HL-60 (cell line): Measurements from ENCODE around the gene GRPEL2.

ENCODE experiments used
- DNase-seq, 2 experiments: peaks; one replicate each; pipeline ENCODE4 v3.0.0-alpha.2; 2010 to 2020; ENCODE audit warnings: low read depth in 1 of 2, low spot score in 1 of 2
- H3K27ac ChIP-seq: fragments of 250-450 bp; sonication (Bioruptor Pico); replicated peaks from 2 replicates; pipeline ENCODE4 v1.5.1; 2020; ENCODE audit warnings: mild to moderate bottlenecking, moderate library complexity
- H3K27me3 ChIP-seq: fragments of 250-450 bp; sonication (Bioruptor Pico); 2 replicates; pipeline ENCODE4 v1.5.1; 2021; ENCODE audit warnings: mild to moderate bottlenecking, moderate library complexity; ENCODE audit not compliant: insufficient read depth, poor library complexity, severe bottlenecking
- H3K4me3 ChIP-seq: replicated peaks from 2 replicates; pipeline ENCODE4 v1.5.1; 2011; ENCODE audit warnings: mild to moderate bottlenecking, control low read depth, low read length; ENCODE audit not compliant: insufficient read depth
- GABPA ChIP-seq: IDR thresholded peaks from 2 replicates; pipeline ENCODE4 v1.6.1; 2012; ENCODE audit warnings: low read depth
- POLR2AphosphoS5 ChIP-seq: IDR thresholded peaks from 2 replicates; pipeline ENCODE4 v1.6.1; 2012; ENCODE audit warnings: low read depth
- SPI1 ChIP-seq: IDR thresholded peaks from 2 replicates; pipeline ENCODE4 v1.6.1; 2012; ENCODE audit warnings: low read depth, mild to moderate bottlenecking, borderline replicate concordance
- long read RNA-seq: library from polyadenylated mRNA; unstranded; transcript quantifications from one replicate; pipeline ENCODE4 v2.0.0, GENCODE V29; 2020
- TF ChIP-seq, protein P1 (sequence below): IDR thresholded peaks from one replicate; pipeline ENCODE4 v1.5.1; 2011; ENCODE audit warnings: low read length, control low read depth, inconsistent platforms; ENCODE audit not compliant: insufficient read depth
- TF ChIP-seq, protein P2 (sequence below): IDR thresholded peaks from 2 replicates; pipeline ENCODE4 v1.6.1; 2012; ENCODE audit warnings: low read depth; ENCODE audit not compliant: insufficient replicate concordance

GRPEL2 gene, protein sequence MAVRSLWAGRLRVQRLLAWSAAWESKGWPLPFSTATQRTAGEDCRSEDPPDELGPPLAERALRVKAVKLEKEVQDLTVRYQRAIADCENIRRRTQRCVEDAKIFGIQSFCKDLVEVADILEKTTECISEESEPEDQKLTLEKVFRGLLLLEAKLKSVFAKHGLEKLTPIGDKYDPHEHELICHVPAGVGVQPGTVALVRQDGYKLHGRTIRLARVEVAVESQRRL
- long read RNA-seq, full-length matches to known transcripts = 92 of 131 reads
- long read RNA-seq, partial matches to known transcripts = 37 of 131 reads
- long read RNA-seq, other reads (novel, unspliced or antisense) = 2 of 131 reads

DNA sequence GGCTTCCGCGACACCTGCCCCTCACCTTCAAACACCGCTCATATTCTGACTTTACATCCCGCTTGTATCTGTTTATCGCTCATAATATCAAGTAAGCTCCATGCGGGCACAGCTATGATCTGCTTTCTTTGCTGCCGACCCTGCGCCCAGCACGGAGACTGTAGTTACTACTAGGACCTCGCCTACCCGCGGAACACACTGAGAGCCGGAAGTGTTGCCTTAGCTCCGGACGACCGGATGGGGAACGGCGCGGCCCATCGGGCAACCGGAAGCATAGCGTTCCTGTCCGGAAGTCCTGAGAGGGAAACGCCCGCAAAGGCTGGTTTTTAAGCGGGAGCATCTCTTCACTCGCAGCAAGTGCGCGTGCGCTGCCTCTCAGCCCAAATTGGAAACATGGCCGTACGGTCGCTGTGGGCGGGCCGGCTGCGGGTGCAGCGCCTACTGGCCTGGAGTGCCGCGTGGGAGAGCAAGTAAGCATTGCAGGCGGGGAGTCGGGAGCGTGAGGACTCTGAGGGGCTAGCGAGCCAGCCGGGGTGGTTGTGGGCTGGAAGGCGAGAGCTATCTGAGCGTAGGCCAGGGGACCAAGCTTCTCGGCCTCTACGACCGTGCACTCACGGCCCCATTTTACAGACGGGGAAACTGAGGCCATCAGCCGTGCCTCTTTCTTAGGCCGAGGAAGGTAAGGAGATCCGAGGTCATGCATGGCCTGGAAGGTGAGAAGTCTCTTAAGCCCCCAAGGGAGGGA lies at the start of gene GRPEL2:
Gene GRPEL2, plus strand, starts transcription at position 353 of the 745 bp plus-strand sequence. Its CDS starts 41 bp downstream, at position 394.
- Histone ChIP-seq H3K4me3 (peak within 1 kb of the TSS; percentile 97), H3K27me3 (no peaks in the 10 kb centered on the region), H3K27ac (peak within 1 kb of the TSS; percentile 91)
- peak; percentile 98 for DNase-seq
- TF ChIP-seq, protein P1, sequence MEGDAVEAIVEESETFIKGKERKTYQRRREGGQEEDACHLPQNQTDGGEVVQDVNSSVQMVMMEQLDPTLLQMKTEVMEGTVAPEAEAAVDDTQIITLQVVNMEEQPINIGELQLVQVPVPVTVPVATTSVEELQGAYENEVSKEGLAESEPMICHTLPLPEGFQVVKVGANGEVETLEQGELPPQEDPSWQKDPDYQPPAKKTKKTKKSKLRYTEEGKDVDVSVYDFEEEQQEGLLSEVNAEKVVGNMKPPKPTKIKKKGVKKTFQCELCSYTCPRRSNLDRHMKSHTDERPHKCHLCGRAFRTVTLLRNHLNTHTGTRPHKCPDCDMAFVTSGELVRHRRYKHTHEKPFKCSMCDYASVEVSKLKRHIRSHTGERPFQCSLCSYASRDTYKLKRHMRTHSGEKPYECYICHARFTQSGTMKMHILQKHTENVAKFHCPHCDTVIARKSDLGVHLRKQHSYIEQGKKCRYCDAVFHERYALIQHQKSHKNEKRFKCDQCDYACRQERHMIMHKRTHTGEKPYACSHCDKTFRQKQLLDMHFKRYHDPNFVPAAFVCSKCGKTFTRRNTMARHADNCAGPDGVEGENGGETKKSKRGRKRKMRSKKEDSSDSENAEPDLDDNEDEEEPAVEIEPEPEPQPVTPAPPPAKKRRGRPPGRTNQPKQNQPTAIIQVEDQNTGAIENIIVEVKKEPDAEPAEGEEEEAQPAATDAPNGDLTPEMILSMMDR = no peak
- TF ChIP-seq POLR2AphosphoS5 (peak; percentile 93), GABPA (peak; percentile 98), SPI1 (peak; percentile 31; the same call in 1 of the 2 replicates)
- TF ChIP-seq, protein P2, sequence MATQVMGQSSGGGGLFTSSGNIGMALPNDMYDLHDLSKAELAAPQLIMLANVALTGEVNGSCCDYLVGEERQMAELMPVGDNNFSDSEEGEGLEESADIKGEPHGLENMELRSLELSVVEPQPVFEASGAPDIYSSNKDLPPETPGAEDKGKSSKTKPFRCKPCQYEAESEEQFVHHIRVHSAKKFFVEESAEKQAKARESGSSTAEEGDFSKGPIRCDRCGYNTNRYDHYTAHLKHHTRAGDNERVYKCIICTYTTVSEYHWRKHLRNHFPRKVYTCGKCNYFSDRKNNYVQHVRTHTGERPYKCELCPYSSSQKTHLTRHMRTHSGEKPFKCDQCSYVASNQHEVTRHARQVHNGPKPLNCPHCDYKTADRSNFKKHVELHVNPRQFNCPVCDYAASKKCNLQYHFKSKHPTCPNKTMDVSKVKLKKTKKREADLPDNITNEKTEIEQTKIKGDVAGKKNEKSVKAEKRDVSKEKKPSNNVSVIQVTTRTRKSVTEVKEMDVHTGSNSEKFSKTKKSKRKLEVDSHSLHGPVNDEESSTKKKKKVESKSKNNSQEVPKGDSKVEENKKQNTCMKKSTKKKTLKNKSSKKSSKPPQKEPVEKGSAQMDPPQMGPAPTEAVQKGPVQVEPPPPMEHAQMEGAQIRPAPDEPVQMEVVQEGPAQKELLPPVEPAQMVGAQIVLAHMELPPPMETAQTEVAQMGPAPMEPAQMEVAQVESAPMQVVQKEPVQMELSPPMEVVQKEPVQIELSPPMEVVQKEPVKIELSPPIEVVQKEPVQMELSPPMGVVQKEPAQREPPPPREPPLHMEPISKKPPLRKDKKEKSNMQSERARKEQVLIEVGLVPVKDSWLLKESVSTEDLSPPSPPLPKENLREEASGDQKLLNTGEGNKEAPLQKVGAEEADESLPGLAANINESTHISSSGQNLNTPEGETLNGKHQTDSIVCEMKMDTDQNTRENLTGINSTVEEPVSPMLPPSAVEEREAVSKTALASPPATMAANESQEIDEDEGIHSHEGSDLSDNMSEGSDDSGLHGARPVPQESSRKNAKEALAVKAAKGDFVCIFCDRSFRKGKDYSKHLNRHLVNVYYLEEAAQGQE = peak; percentile 67

DNA sequence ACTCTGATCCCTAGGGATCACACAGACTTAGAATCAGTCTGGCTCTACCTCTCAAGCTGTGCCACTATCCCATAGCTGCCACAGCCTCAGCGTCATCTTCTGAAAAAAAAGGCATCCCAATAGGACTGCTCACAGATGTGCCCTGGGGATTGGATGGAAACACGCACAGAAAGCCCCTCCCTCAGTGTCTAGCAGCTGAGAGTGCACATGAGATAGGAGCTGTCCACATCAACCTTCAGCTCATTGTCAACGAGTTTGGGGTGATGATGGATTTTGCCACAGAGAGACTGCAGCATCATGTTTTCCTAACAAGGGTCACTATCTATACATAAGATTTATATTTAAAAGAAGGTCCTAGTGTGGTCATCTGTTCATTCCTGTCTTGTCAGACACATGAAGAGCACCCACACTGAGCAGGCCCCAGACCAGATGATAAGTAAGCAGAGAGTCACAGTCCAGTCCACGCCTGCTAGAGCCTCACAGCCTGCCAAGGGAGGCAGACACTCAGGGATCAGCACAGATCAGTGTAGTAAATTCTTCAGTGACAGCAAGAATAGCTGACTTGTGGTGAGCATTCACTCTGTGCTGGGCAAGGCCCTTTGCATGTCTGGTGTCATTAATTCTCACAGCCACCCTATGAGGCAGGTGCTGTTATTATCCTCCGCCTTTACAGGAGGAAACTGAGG lies 47.8 kb upstream of the GRPEL2 start:
- H3K27ac ChIP-seq = no peak overlapping the region
- no peak for DNase-seq
- TF ChIP-seq, protein P1 = no peak
- TF ChIP-seq, protein P2 = no peak
- TF ChIP-seq SPI1 = no peak
- no peak overlapping the region for H3K4me3 ChIP-seq
- H3K27me3 ChIP-seq = peaks cover 30% of the 10 kb centered on the region

DNA sequence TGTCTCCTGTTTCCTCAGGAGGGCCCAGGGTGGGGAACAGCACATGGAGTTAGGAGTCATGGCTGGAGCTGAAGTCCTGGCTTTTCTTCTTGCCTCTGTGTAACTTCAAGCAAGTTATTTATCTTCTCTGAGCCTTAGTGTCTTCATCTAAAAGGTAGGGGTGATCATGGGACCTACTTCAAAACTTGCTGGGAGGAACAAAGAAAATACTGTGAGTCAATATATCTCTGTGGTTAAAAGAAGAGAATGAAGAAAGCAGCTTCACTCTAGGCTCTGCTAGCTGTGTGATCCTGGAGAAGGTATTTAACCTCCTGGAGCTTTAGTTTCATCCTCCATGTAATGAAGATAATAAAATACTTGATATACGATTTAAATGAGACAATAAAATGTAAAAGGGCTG lies 47.1 kb upstream of the GRPEL2 start:
- H3K27me3 ChIP-seq = peaks cover 30% of the 10 kb centered on the region
- no peak for DNase-seq
- no peak overlapping the region for H3K27ac ChIP-seq
- no peak overlapping the region for H3K4me3 ChIP-seq
- TF ChIP-seq GABPA (no peak), SPI1 (no peak), POLR2AphosphoS5 (no peak)
- TF ChIP-seq, protein P2 = no peak
- TF ChIP-seq, protein P1 = no peak
